ENCODE results near the gene ZMYM3. TPM values are rescaled to one million over a fixed set of nuclear protein-coding genes. Genes with fewer than 3 reads are reported as not detected.

ZMYM3 gene
- total RNA-seq, 1 experiment from 2014 or later = 32.9 TPM

DNA sequence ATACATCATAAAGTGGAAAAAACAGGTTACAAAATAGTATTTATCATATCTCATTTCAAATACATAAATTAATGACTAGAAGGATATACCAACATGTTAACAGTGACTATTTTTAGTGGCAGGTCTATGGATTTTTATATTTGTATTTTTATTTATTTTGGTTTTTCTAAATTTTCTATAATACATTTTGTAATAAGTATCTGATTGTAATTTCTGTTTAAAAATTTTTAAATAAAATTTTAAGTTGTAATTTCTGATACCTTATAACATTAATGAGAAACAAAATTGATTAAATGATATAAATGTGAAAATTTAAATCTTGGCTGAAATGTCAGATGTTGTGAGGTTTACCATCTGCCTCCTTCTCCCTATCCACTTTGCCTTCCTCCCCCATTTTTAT, 32.0 kb upstream of the ZMYM3 start:
- intact Hi-C loops (cut with micrococcal nuclease) = no loop called here

More for the DNA sequence above, 32.0 kb upstream of the ZMYM3 start:
- Histone ChIP-seq H3K4me2 (ENCODE audit: low read length) (peak overlapping the region; percentile 75; the same call in 1 of the 2 replicates), H3K9me2 (ENCODE audit: insufficient read depth) (no peaks in the 10 kb centered on the region), H3K36me3 (ENCODE audit: control insufficient read depth in 1 of 2, insufficient read depth in 2 of 2, low read length in 2 of 2) (peaks cover 6 to 7% of the 10 kb centered on the region in 2 experiments; a peak in 3 of 4 replicates), H3K79me2 (ENCODE audit: insufficient read depth, low read length) (peaks cover 74% of the 10 kb centered on the region), H3K9ac (ENCODE audit: low read length) (no peak overlapping the region), H3K27me3 (ENCODE audit: insufficient read depth, low read length) (no peaks in the 10 kb centered on the region), H3K27ac (ENCODE audit: low read depth, low read length) (no peak overlapping the region), H4K20me1 (ENCODE audit: insufficient read depth) (peaks cover 18% of the 10 kb centered on the region; the same call in 1 of the 2 replicates), H3K4me1 (ENCODE audit: control insufficient read depth in 1 of 2, insufficient read depth in 2 of 2, low read length in 2 of 2) (peaks cover 4 to 20% of the 10 kb centered on the region in 2 experiments; a peak in 3 of 4 replicates), H2AFZ (ENCODE audit: low read depth, low read length, poor library complexity, severe bottlenecking) (no peak overlapping the region), H3K4me3 (replicated peaks in 1 of 2; ENCODE audit: low read depth in 1 of 2, low read length in 2 of 2) (no peak overlapping the region), H3K9me3 (ENCODE audit: control insufficient read depth in 1 of 2, insufficient read depth in 1 of 2, low read depth in 1 of 2, low read length in 2 of 2) (no peaks in the 10 kb centered on the region)
- CTCF ChIA-PET = no interaction called here
- no peak for ATAC-seq
- DNase-seq (ENCODE audit: low read depth, low spot score) = no peak
- TF ChIP-seq EGR1 (IDR thresholded peaks at IDR 0.05; ENCODE audit: low read depth) (no peak), EZH2 (IDR thresholded peaks at IDR 0.05) (no peak), JUND (IDR thresholded peaks at IDR 0.05) (no peak), SP1 (IDR thresholded peaks at IDR 0.05; ENCODE audit: low read depth) (no peak), SRF (IDR thresholded peaks at IDR 0.05; ENCODE audit: low read depth) (no peak), POLR2AphosphoS5 (IDR thresholded peaks at IDR 0.05; ENCODE audit: low read depth, low read length) (no peak), RAD21 (IDR thresholded peaks at IDR 0.05; ENCODE audit: low read depth) (no peak), FOSL1 (IDR thresholded peaks at IDR 0.05; ENCODE audit: low read depth) (no peak)
- TF ChIP-seq, protein P1, sequence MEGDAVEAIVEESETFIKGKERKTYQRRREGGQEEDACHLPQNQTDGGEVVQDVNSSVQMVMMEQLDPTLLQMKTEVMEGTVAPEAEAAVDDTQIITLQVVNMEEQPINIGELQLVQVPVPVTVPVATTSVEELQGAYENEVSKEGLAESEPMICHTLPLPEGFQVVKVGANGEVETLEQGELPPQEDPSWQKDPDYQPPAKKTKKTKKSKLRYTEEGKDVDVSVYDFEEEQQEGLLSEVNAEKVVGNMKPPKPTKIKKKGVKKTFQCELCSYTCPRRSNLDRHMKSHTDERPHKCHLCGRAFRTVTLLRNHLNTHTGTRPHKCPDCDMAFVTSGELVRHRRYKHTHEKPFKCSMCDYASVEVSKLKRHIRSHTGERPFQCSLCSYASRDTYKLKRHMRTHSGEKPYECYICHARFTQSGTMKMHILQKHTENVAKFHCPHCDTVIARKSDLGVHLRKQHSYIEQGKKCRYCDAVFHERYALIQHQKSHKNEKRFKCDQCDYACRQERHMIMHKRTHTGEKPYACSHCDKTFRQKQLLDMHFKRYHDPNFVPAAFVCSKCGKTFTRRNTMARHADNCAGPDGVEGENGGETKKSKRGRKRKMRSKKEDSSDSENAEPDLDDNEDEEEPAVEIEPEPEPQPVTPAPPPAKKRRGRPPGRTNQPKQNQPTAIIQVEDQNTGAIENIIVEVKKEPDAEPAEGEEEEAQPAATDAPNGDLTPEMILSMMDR (IDR thresholded peaks at IDR 0.05 in 2 of 3, conservative IDR thresholded peaks at IDR 0.05 in 1 of 3; ENCODE audit: borderline replicate concordance in 1 of 3, insufficient read depth in 1 of 3, low read depth in 2 of 3, low read length in 2 of 3) = no peak
- RAD21 ChIA-PET (ENCODE audit: low non-redundant PET in 1 of 2, low total read pairs in 2 of 2, uncharacterized antibody in 2 of 2, unreplicated experiment in 2 of 2) = no interaction called here
- POLR2A ChIA-PET = no interaction called here
- no TSS peak for BruUV-seq (replicated peaks)

Measured in HCT116 (cell line).